ENCODE measurements around the gene LSG1. TPM values are rescaled to one million over a fixed set of nuclear protein-coding genes. Genes with fewer than 3 reads are reported as not detected.

The LSG1 gene
- total RNA-seq, 1 donor from 2014 or later: 23.4 TPM

DNA sequence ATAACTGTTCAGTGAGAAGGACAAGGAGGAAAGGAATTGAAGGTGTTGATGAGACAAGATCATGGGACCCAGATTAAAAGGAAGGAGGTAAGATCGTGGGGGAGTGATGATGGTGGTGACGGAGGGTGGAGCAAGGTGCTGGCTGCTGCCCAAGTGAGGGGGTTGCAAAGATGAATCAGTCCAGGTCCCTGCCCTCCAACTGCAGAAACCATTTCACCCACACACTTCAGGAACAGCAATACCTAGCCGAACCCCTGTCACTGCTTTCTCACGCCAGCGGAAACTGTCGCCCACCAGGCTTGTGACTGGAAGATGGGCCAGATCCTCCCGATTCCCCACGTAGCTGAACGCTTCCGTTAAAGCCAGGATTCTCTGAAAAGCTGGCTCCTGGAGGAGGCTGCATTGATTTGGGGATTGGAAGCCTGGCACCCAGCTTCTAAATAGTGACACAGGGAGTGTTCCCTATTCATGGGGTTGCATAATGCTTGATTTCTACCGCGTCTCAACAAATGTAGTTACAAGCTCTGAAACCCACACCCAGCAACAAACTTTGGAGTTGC is 3.2 kb upstream of the LSG1 start:
- DNase-seq: no peak
- Histone ChIP-seq H3K36me3 (no peaks in the 10 kb centered on the region), H3K27ac (replicated peaks) (no peak overlapping the region), H3K27me3 (ENCODE audit: low read depth) (no peaks in the 10 kb centered on the region), H3K4me1 (peaks cover 28% of the 10 kb centered on the region), H3K9me3 (replicated peaks) (no peaks in the 10 kb centered on the region), H3K4me3 (no peak overlapping the region)
- TF ChIP-seq, protein P1, sequence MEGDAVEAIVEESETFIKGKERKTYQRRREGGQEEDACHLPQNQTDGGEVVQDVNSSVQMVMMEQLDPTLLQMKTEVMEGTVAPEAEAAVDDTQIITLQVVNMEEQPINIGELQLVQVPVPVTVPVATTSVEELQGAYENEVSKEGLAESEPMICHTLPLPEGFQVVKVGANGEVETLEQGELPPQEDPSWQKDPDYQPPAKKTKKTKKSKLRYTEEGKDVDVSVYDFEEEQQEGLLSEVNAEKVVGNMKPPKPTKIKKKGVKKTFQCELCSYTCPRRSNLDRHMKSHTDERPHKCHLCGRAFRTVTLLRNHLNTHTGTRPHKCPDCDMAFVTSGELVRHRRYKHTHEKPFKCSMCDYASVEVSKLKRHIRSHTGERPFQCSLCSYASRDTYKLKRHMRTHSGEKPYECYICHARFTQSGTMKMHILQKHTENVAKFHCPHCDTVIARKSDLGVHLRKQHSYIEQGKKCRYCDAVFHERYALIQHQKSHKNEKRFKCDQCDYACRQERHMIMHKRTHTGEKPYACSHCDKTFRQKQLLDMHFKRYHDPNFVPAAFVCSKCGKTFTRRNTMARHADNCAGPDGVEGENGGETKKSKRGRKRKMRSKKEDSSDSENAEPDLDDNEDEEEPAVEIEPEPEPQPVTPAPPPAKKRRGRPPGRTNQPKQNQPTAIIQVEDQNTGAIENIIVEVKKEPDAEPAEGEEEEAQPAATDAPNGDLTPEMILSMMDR (IDR thresholded peaks at IDR 0.05; ENCODE audit: borderline replicate concordance): no peak
- intact Hi-C loops (cut with micrococcal nuclease): no loop called here

DNA sequence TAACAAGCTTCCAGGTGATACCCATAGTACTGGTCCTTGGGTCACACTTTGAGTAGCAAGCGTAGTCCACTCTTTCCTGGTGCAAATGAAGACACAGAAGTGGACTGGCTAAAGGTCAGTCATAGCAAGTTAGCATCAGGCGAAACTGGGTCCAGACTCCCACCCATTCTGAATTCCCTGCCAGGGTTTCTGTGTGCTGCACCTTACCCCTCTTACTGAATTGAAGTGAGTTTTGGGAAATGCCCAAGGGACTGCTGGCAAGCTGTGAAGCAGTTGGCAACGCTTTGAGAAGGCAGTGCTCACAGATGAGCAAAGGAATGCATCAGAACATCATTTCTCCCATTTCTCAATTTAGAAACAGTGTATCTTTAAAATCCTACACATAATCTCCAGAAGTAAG is 1.8 kb upstream of the LSG1 start:
- Histone ChIP-seq H3K27ac (replicated peaks) (no peak overlapping the region), H3K36me3 (peaks cover 11% of the 10 kb centered on the region), H3K9me3 (replicated peaks) (no peaks in the 10 kb centered on the region), H3K27me3 (ENCODE audit: low read depth) (no peaks in the 10 kb centered on the region), H3K4me3 (no peak overlapping the region), H3K4me1 (peaks cover 32% of the 10 kb centered on the region)
- no peak for DNase-seq
- TF ChIP-seq, protein P1 (IDR thresholded peaks at IDR 0.05; ENCODE audit: borderline replicate concordance): no peak
- intact Hi-C loops (cut with micrococcal nuclease): no loop called here

DNA sequence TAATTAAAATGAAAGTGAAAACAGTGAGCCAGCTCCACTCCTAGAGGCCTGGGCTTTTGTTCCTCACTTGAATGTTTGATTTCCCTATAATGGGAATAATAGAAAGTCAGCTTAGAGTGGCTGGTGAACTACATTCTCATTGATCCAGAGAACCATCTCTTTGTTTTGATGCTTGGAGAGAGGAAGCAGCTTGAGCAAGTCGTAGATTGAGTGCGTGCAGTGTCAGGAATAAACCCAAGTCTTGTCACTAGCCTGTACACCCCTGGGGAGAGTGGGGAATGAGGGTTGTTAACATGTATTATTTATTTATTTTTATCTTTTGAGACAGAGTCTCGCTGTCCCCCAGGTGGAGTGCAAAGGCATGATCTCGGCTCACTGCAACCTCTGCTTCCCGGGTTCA is 885 bp upstream of the LSG1 start:
- Histone ChIP-seq H3K36me3 (peaks cover 12% of the 10 kb centered on the region), H3K4me1 (peaks cover 32% of the 10 kb centered on the region), H3K27me3 (ENCODE audit: low read depth) (no peaks in the 10 kb centered on the region), H3K9me3 (replicated peaks) (no peaks in the 10 kb centered on the region), H3K27ac (replicated peaks) (peak overlapping the region; percentile 90), H3K4me3 (peak overlapping the region; percentile 85)
- intact Hi-C loops (cut with micrococcal nuclease): no loop called here
- TF ChIP-seq, protein P1 (IDR thresholded peaks at IDR 0.05; ENCODE audit: borderline replicate concordance): no peak
- DNase-seq: no peak

DNA sequence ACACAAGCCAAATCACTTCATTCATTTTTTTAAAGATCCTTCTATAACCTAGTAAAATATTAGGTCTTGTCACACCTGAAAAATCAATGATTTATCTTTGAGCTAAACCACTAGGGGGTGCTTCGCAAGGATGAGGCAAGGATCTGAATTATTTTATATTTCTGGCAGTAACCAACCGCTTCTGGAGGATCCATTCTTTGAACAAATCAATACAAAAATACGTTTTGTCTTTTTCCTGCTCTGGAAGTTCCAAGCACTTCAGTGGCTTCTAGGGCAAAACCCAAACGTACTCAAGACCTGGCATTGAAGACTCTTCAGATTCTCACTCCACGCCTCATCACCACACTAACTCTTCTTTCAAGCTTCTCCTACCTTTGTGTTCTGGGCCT is 486 bp downstream of the LSG1 start:
- DNase-seq: no peak
- Histone ChIP-seq H3K27me3 (ENCODE audit: low read depth) (no peaks in the 10 kb centered on the region), H3K27ac (replicated peaks) (peak overlapping the region; percentile 90), H3K36me3 (peaks cover 16% of the 10 kb centered on the region), H3K9me3 (replicated peaks) (no peaks in the 10 kb centered on the region), H3K4me1 (peaks cover 32% of the 10 kb centered on the region), H3K4me3 (peak overlapping the region; percentile 85)
- TF ChIP-seq, protein P1 (IDR thresholded peaks at IDR 0.05; ENCODE audit: borderline replicate concordance): peak; percentile 51
- intact Hi-C loops (cut with micrococcal nuclease): no loop called here

DNA sequence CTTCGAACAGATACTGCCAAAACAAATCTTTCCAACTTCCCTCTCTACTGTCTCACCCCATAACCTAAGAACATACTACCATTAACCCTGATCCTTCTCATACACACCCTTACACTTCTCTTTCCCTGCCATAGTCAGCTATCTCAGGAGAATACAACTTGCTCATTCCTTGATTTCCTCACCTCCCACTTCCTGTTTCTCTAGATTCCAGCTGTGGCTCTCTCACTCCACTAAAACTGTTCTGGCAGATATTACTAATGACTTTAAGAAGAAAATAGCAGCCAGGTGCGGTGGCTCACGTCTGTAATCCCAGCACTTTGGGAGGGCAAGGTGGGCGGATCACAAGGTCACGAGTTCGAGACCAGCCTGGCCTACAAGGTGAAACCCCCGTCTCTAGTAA is 4.6 kb downstream of the LSG1 start:
- TF ChIP-seq, protein P1 (IDR thresholded peaks at IDR 0.05; ENCODE audit: borderline replicate concordance): no peak
- intact Hi-C loops (cut with micrococcal nuclease): no loop called here
- Histone ChIP-seq H3K27me3 (ENCODE audit: low read depth) (no peaks in the 10 kb centered on the region), H3K36me3 (peaks cover 52% of the 10 kb centered on the region), H3K4me1 (peaks cover 22% of the 10 kb centered on the region), H3K27ac (replicated peaks) (no peak overlapping the region), H3K9me3 (replicated peaks) (no peaks in the 10 kb centered on the region), H3K4me3 (no peak overlapping the region)
- DNase-seq: no peak

All from left ventricle myocardium inferior (tissue), 1 donor.